Stimulated activated CD8-positive, alpha-beta memory T cell treated with anti-CD3 and anti-CD28 coated beads, Interleukin-7, amount 100 ng/mL, for 24 hours (primary cell): ENCODE measurements around the gene TCEANC2.
"Not testable (repeated sequence)": the region's sequence is repeated elsewhere in the genome, so short reads cannot be mapped to it uniquely, and the experiment has no call there.

Experiments
- DNase-seq: peaks from one replicate; pipeline ENCODE4 v3.0.0-alpha.2; 2020; ENCODE audit warnings: low read depth

The TCEANC2 gene

GRCh38 chr1:54086754-54087153 is 33.3 kb downstream of the TCEANC2 start:
- DNase-seq, result no peak

- no peak for DNase-seq
Measured at GRCh38 chr1:54088385-54088784, 35.0 kb downstream of the TCEANC2 start.

- DNase-seq, result no peak
Measured at GRCh38 chr1:54091666-54092065, 38.3 kb downstream of the TCEANC2 start.

- DNase-seq, result no peak
Measured at GRCh38 chr1:54094001-54094729, 40.8 kb downstream of the TCEANC2 start.

GRCh38 chr1:54094730-54095105 is 41.3 kb downstream of the TCEANC2 start:
- not testable (repeated sequence) for DNase-seq

- no peak for DNase-seq
Measured at GRCh38 chr1:54095546-54096226, 42.3 kb downstream of the TCEANC2 start.

GRCh38 chr1:54096227-54096876 is 42.9 kb downstream of the TCEANC2 start:
- no peak for DNase-seq

GRCh38 chr1:54096877-54097240 is 43.5 kb downstream of the TCEANC2 start:
- no peak for DNase-seq

GRCh38 chr1:54099061-54099610 is 45.7 kb downstream of the TCEANC2 start:
- DNase-seq, result no peak

GRCh38 chr1:54100500-54100899 is 47.1 kb downstream of the TCEANC2 start:
- no peak for DNase-seq

GRCh38 chr1:54103414-54103813 is 50.0 kb downstream of the TCEANC2 start:
- DNase-seq, result no peak

- DNase-seq, result not testable (repeated sequence)
Measured at GRCh38 chr1:54104613-54105012, 51.2 kb downstream of the TCEANC2 start.

- no peak for DNase-seq
Measured at GRCh38 chr1:54105080-54105479, 51.7 kb downstream of the TCEANC2 start.

GRCh38 chr1:54105736-54106269 is 52.4 kb downstream of the TCEANC2 start:
- no peak for DNase-seq

GRCh38 chr1:54107131-54107530 is 53.7 kb downstream of the TCEANC2 start:
- DNase-seq, result no peak

- DNase-seq, result no peak
Measured at GRCh38 chr1:54108156-54108555, 54.7 kb downstream of the TCEANC2 start.

GRCh38 chr1:54109129-54110090 is 56.0 kb downstream of the TCEANC2 start:
- DNase-seq, result no peak

GRCh38 chr1:54110996-54111395 is 57.6 kb downstream of the TCEANC2 start:
- no peak for DNase-seq

GRCh38 chr1:54111624-54112023 is 58.2 kb downstream of the TCEANC2 start:
- no peak for DNase-seq

- DNase-seq, result no peak
Measured at GRCh38 chr1:54112027-54112426, 58.6 kb downstream of the TCEANC2 start.

GRCh38 chr1:54112705-54113368 is 59.4 kb downstream of the TCEANC2 start:
- DNase-seq, result no peak
